GM19099 (cell line): ENCODE results near the gene MBTPS1.

Source experiments
- POLR2A ChIP-seq: IDR thresholded peaks from 3 replicates; pipeline ENCODE4 v1.6.1; 2011; ENCODE audit warnings: low read depth; ENCODE audit not compliant: insufficient read length; ENCODE audit errors: extremely low read depth

Gene MBTPS1

DNA sequence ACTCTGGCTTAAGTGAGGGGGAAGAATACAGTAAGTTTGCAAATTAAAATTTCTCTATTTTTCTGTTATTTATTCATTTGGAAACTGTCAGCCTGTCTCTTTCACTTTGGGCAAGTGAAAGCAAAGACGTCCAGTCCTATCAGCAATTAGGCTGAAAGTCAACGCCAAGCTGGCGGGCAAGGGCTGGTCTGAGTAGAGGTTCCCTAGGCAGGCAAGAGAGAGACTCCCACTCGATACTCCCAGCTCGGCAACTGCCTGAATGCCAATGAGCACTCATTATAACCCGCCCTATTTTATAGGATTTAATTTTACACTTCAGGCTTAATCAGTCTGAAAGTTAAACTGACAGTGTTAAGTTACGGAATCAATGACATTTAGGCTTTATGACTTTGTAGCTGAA is 59.8 kb downstream of the MBTPS1 start:
- no peak for TF ChIP-seq POLR2A

- no peak for TF ChIP-seq POLR2A
These were observed 60.7 kb downstream of the MBTPS1 start for GRCh38 chr16:84055801-84056634.

- TF ChIP-seq POLR2A, result no peak
These were observed 61.4 kb downstream of the MBTPS1 start for GRCh38 chr16:84055366-84055765.

GRCh38 chr16:84054916-84055315 is 61.8 kb downstream of the MBTPS1 start:
- no peak for TF ChIP-seq POLR2A

- TF ChIP-seq POLR2A, result no peak
These were observed 62.5 kb downstream of the MBTPS1 start for GRCh38 chr16:84054271-84054670.

DNA sequence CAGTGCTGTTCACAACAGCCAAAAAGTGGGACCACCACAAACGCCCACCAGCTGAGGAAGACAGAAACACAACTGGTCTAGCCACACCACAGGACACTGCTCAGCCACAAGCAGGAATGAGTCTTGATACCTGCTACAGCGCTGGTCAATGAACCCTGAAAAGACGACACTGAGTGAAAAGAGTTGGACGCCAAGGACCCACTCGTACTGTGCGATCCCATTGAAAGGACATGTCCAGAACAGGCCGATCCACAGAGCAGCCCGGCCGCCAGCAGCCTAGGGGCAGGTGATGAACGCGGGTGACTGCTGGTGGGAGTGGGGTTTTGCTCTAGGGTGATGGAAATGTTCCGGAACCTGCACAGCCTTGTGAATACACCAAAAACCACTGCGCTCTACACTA is 63.5 kb downstream of the MBTPS1 start:
- TF ChIP-seq POLR2A, result no peak

- no peak for TF ChIP-seq POLR2A
These were observed 64.6 kb downstream of the MBTPS1 start for GRCh38 chr16:84052071-84052622.

DNA sequence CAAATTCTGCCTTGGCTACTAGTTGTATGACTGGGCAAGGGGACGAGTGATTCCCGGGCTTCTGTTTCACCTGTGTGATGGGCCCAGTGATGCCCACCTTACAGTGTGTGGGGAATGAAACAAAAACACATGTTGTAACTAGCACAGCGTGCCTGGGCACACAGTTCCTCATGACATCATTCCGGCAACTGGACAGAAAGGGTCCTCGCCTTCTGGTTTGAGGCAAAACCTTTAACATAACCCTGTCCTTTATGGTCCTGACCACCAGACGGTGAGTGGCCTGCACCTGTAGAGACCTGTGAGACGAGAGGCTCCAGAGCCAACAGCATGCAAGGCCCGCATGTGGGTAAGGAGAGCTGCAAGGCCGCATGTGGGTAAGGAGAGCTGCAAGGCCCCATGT is 66.4 kb downstream of the MBTPS1 start:
- TF ChIP-seq POLR2A, result no peak

GRCh38 chr16:84049403-84050060 is 67.2 kb downstream of the MBTPS1 start:
- no peak for TF ChIP-seq POLR2A

DNA sequence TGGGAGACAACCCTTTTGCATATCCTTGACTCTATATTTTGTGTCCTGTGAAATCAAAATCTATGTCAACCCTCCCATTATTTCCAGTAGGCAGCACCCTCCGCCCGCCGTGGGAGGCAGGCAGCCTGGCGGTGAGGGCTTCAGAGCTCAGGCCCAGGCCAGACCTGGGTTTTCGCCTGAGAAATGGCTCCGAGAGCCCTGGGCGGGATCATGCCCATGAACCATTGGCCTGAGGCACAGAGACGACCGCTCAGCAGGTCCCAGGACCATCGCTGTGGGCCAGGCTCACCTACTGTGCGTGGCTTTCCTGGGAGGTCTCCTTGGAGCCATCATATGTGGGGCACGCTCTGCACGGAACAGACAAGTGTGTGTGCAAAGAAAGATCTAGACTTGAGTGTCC is 67.9 kb downstream of the MBTPS1 start:
- no peak for TF ChIP-seq POLR2A

- no peak for TF ChIP-seq POLR2A
These were observed 68.5 kb downstream of the MBTPS1 start for GRCh38 chr16:84048270-84048669.

DNA sequence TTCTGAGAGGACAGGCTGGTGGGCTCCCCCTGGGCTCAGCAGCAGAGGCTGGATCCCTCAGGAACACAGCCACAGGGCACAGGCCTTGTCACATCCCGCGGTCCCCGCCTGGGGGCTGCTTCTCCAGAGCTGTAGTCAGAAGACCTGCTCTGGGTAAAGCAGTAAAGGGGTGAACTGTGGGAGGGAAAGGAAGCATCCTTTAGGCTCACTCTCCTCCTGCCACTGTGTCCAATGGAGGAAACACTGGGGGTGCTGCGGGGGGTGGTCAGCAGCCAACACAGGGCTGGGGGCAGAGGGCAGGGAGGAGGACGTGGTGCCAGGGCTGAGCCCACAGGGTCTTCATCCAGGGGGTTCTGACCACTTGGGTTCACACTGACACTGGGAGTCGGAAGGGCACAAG is 69.1 kb downstream of the MBTPS1 start:
- no peak for TF ChIP-seq POLR2A

- no peak for TF ChIP-seq POLR2A
These were observed 69.5 kb downstream of the MBTPS1 start for GRCh38 chr16:84047206-84047605.

GRCh38 chr16:84045818-84046470 is 70.8 kb downstream of the MBTPS1 start:
- TF ChIP-seq POLR2A, result no peak

- TF ChIP-seq POLR2A, result no peak
These were observed 71.5 kb downstream of the MBTPS1 start for GRCh38 chr16:84045001-84045817.
